ENCODE measurements around the gene CRY2. TPM values are rescaled to one million over a fixed set of nuclear protein-coding genes. Genes with fewer than 3 reads are reported as not detected.

The CRY2 gene
- total and polyA plus RNA-seq, 2 of the 13 experiments (the other 11 are each of a cell fraction or from before 2014, with no cell fraction given): 10.1 to 12.2 TPM

GRCh38 chr11:45805305-45806071 is 41.8 kb upstream of the CRY2 start (continued):
- TF ChIP-seq BCLAF1 (IDR thresholded peaks at IDR 0.05) (no peak), ZNF552 (CRISPR knock-in tag; IDR thresholded peaks at IDR 0.05; ENCODE audit: borderline replicate concordance) (0 out of 2 replicates have a peak, but pooled peaks have one; percentile 51), NR2F2 (IDR thresholded peaks at IDR 0.05; ENCODE audit: borderline replicate concordance, low read depth) (no peak), MIER3 (CRISPR knock-in tag; IDR thresholded peaks at IDR 0.05; ENCODE audit: borderline replicate concordance) (no peak), ZNF230 (CRISPR knock-in tag; IDR thresholded peaks at IDR 0.05) (0 out of 2 replicates have a peak, but pooled peaks have one; percentile 51), ZNF121 (CRISPR knock-in tag; IDR thresholded peaks at IDR 0.05) (0 out of 2 replicates have a peak, but pooled peaks have one; percentile 8), ZNF891 (CRISPR knock-in tag; IDR thresholded peaks at IDR 0.05) (peak; percentile 65), ZNF674 (CRISPR knock-in tag; IDR thresholded peaks at IDR 0.05; ENCODE audit: low read depth) (no peak), MEIS1 (CRISPR knock-in tag; IDR thresholded peaks at IDR 0.05; ENCODE audit: borderline replicate concordance) (0 out of 2 replicates have a peak, but pooled peaks have one; percentile 50), ZNF598 (CRISPR knock-in tag; IDR thresholded peaks at IDR 0.05; ENCODE audit: borderline replicate concordance) (peak; percentile 90), PATZ1 (CRISPR knock-in tag; IDR thresholded peaks at IDR 0.05) (peak; percentile 33; the same call in 1 of the 2 replicates), HDAC6 (IDR thresholded peaks at IDR 0.05; ENCODE audit: low read depth, low read length) (no peak), SPEN (CRISPR knock-in tag; IDR thresholded peaks at IDR 0.05; ENCODE audit: low read depth) (peak; percentile 30), ATF7-NPFF (CRISPR knock-in tag; IDR thresholded peaks at IDR 0.05; ENCODE audit: low read depth) (0 out of 2 replicates have a peak, but pooled peaks have one; percentile 3), SKIL (CRISPR knock-in tag; IDR thresholded peaks at IDR 0.05; ENCODE audit: borderline replicate concordance) (0 out of 2 replicates have a peak, but pooled peaks have one; percentile 10), SMAD9 (CRISPR knock-in tag; IDR thresholded peaks at IDR 0.05) (0 out of 2 replicates have a peak, but pooled peaks have one; percentile 15), ZNF652 (CRISPR knock-in tag; IDR thresholded peaks at IDR 0.05; ENCODE audit: borderline replicate concordance, low read depth) (no peak), SP140L (CRISPR knock-in tag; IDR thresholded peaks at IDR 0.05; ENCODE audit: borderline replicate concordance) (no peak), MNT (IDR thresholded peaks at IDR 0.05) (no peak), MAX (IDR thresholded peaks at IDR 0.05) (peak; percentile 56)

Data from HepG2 (cell line).